HTERT RPE-1 (cell line): ENCODE results near the gene ZNF414.
"Not testable (repeated sequence)": the region's sequence is repeated elsewhere in the genome, so short reads cannot be mapped to it uniquely, and the experiment has no call there.

Source experiments
- in situ Hi-C: fragments of 300-500 bp; cut with MboI; formaldehyde crosslinking; loops from 4 replicates; pipeline ENCODE4 v1.14.3; 2020; ENCODE audit warnings: low sequenced_read_pairs

ZNF414 gene

DNA sequence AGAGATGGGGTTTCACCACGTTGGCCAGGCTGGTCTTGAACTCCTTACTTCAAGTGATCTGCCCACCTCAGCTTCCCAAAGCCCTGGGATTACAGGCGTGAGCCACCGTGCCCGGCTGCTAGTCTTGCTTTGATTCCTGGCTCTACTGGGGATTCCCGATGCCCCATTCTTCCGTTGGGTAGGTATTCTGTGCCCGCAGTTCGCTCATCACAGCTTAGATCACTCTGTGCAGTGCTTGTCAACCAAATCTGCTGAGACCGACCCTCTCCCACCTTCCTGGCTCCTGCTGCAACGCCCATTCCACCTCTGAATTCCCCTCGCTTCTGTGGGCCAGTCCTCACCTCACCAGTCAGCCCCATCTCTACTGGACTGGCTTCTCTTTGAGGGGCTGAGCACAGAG, 4.6 kb upstream of the ZNF414 start:
- in situ Hi-C loops, result no loop called here

DNA sequence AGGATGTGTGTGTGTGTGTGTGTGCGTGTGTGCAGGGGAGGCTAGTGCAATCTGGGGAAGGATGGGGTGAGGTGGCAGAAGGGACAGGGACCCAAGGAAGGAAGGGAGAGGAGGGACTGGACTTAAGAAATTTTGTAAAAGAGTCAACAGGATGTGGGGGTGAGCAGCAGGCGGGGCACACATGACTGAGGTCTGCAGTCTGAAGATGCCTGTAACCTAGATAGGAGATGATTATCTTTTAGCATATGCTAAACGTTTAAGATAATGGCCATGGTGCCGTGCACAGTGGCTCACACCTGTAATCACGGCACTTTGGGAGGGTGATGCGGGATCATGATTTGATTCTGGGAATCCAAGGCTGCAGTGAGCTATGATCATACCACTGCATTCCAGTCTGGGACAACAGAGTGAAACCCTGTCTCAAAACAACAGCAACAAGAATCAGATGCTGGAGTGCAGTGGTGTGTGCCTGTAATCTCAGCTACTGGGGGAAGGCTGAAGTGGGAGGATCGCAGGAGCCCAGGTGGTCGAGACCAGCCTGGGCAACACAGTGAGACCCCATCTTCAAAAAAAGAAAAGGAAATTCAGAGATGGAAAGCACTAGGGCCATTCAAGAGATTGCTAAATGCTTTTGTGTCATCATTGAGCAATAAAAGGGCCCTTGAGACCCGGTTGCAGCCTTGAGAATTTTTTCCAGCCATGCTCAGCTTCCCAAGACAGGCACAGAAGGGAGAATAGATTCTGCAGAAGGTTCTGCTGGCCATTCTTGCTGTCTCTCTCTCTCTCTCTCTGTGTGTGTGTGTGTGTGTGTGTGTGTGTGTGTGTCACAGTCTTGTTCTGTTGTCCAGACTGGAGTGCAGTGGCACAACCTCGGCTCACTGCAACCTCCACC, 3.8 kb upstream of the ZNF414 start:
- in situ Hi-C loops, result no loop called here

DNA sequence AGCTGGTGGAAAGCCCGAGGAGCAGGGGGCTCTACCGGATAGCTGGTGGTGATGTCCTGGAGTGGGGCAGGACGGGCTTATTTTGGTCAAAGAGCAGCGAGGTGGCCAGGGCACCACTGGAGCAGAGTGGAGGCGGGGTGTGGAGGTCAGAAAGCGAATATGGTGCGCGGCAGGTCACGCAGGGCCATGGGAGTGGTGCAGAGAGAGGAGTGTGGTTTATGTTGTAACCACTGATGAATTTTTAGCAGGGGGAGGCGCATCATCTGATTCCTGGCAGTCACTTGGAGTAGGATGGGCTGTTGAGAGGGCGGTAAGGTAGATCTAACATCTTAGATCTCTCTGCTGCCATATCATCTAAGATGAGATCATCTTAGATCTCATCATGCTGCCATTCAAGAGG, 1.4 kb upstream of the ZNF414 start:
- in situ Hi-C loops, result no loop called here

DNA sequence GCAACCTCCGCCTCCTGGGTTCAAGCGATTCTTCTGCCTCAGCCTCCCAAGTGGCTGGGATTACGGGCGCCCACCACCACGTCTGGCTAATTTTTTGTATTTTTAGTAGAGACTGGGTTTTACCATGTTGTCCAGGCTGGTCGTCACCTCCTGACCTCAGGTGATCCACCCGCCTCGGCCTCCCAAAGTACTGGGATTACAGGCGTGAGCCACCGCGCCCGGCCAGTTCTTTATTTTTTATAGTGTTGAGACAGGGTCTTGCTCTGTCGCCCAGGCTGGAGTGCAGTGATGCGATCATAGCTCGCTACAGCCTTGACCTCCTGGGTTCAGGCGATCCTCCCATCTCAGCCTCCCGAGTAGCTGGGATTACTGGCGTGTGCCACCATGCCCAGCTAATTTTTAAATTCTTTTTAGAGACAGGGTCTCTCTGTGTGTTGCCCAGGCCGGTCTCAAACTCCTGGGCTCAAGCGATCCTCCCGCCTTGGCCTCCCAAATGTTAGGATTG, 590 bp upstream of the ZNF414 start:
- in situ Hi-C loops, result not testable (repeated sequence)

DNA sequence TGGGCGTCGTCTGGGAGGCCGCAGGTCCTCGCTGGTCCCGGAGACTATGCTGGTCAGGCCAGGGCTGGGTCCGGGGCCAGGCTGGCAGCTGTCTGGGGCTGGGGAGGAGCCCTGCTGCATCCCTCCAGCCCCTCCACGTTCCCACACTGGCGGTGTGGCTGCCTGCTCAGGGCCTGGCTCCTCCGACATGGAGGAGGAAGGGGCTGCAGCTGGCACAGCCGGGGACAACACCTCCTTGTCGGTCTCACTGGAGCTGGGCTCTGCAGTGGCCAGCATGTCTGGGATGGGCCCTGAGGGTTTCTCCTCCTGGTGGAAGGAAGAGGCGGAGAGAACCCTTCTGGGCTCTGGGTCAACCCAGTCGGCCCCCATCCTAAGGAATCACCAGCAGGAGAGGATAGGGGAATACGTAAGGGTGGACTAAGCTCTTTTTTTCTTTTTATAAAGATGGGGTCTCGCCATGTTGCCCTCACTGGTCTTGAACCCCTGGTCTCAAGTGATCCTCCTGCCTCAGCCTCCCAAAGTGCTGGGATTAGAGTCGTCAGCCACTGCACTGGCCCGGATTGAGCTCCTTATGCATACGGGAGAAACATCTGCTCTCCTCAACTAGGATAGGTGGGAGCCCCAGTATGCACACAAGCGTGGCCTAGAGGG, 806 bp downstream of the ZNF414 start:
- in situ Hi-C loops, result no loop called here

DNA sequence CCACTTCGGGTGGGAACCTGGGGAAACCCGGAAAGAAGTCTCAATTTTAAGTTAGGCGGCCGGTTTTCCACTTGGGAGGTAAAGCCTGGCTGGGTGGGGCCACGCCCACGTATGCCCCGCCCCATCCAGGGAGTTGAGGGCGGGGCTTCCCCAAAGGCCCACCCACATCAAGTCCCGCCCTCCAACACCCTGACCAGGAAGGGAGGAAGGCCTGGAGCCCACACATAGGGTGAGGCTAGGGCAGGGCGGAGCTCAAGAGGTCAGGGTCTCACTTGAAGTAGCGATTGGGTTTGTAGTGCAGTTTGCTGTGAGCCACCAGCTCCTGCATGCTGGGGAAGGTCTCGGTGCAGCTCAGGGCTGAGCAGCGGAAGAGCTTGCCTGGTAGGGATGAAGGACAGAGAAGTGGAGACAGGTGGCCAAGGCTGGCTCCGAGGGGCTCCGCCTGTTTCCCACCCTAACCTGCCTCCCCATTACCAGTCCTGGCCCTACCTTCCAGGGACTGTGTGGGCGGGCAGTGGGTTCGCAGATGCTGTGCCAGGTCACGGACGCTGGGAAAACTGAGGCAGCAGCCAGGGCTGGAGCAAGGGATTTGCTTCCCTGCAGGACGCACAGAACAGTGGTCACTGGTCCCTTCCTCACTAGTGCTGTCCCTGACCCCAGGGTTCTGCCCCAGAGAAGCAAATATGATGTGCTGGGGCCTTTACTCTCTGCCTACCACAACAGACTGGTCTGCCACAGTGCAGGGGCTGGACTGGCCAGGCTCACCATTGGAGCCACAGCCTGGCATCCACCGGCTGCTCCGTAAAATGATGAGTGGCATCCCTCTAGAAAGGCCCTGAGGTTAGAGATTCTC, 1.6 kb downstream of the ZNF414 start:
- in situ Hi-C loops, result no loop called here

DNA sequence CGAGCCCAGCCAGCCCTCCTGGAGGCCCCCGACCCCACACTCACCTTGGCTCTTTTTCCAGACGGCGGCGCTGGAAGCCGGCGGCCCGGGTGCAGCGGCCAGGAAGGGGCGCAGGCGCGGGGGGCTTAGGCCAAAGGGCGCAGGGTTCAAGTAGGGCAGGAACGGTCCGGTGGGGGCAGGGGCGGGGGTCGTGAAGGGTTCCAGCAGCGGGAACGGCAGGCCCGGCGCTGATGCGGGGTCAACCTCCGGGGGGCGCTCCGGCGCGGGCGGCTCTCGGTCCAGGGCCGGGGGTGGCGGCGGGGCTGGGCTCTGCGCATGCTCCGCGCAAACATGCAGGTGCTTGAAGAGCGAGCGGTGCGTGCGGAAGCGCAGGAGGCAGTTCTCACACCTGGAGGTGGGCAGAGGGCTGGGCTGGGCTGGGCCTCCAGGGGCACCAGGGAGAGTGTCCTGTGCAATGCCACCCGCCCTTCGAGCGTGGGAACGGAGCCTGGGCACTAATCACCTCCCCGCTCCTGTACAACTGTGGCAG, 2.3 kb downstream of the ZNF414 start:
- in situ Hi-C loops, result no loop called here

DNA sequence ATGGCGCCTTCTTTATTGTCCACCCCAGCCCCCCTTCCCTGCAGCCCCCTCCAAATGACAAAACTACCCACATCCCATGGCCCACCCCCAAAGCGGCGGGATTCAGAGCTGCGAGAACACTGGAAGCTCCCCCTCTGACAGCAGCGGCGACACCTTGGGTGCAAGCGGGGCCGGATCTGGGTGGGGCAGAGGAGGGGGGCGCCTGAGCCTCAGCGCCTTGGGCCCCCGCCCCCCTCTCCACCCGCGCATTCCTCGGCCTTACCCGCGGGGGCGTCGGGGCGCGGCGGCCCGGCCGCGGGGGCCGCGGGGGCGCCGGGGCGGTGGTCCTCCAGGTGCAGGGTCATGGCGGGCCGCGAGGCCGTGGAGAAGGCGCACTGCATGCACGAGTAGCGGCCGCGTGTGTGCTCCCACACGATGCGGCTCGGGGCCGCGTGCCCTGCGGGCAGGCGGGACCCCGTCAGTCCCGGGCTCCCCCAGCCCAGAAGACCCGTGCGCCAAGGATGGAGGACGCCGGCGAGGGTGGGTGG, 3.3 kb downstream of the ZNF414 start:
- in situ Hi-C loops, result no loop called here

DNA sequence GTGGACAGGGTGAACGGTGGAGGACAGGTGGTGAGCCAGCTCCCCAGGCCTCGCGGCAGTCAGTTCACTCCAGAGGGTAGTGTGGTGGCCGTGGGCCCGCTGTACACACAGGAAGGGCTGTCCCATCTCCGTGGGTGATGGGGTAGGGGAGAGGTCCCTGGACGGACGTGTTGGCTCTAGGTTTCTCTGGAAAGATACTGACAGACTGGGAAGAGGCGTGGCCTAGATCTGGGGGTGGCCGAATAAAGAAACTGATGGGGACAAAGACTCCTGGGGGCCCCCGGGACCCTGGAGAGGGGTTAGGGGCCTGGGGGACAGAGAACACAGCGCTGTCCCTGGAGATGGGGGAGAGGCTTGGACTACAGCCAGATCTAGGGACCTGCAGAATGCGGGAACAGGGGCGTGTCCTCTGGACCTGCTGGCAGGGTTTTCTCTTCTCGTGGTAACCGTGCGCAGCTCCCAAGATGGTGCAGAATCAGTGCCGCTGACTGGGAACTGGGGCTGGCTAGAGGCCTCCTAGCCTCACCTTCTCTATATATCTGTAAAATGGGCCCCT, 7.5 kb downstream of the ZNF414 start:
- in situ Hi-C loops, result no loop called here

DNA sequence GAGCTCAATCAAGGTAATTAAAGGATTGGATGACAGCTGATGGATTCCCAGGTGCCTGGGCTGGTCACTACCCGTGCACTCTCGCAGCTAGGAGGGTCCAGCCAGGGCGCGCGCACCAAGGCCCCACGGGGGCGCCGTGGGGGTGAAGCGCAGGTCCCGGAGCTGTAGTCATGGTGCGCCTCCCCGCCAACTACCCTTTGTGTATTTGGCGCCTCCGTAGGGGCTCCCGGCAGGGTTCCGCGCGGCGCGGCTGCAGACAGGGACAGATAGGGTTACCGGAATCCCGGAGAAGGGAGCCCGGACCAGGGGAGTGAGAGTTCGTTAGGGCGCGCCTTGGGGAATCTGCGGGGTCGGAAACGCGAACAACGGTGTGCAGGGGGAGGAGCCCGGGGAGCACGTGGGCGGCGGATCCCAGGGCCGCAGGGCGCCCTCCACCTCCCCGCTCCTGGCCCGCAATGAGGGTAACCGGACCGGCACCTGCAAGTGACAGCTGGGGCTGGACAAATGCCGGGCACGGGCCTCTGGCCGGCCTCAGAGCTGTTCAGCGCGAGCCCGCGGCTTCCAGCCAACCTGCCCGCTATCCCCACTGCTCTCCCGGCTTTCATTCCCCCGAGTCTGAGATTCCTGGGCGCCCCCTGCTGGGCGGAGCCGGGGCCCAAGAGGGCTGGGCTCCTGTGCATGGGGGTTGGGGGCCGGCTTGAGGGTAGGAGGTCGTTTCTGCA, 8.1 kb downstream of the ZNF414 start:
- in situ Hi-C loops, result no loop called here

DNA sequence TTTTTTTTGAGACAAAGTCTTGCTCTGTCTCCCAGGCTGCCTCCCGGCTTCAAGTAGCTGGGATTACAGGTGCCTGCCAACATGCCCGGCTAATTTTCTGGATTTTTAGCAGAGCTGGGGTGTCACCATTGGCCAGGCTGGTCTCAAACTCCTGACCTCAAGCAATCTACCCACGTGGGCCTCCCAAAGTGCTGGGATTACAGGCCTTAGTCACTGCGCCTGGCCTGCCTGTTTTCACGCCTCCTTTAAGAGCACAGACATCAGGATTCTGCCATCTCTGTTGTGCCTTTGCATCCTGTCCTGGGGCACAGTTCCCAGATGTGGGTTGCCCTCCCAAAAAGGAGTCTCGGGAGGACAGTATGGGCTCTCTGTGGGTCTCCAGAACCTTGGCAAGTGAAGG, 9.0 kb downstream of the ZNF414 start:
- in situ Hi-C loops, result no loop called here

DNA sequence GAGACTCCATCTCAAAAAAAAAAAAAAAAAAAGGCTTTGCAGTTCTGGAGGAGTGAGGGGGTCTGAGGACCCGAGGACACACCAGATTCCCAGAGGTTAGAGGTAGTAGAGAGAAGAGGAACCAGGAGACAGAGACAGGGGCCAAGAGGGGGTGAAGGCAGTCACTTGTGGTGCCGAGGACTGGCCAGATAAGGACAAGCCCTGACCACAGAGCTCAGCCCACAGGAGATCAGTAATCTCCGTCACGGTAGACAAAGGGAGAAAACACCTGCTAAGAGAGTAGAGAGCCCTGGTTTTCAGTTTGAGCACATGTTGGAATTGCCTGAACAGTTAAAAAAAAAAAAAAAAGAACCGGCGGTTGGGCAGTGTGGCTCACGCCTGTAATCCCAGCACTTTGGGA, 9.8 kb downstream of the ZNF414 start:
- in situ Hi-C loops, result no loop called here

DNA sequence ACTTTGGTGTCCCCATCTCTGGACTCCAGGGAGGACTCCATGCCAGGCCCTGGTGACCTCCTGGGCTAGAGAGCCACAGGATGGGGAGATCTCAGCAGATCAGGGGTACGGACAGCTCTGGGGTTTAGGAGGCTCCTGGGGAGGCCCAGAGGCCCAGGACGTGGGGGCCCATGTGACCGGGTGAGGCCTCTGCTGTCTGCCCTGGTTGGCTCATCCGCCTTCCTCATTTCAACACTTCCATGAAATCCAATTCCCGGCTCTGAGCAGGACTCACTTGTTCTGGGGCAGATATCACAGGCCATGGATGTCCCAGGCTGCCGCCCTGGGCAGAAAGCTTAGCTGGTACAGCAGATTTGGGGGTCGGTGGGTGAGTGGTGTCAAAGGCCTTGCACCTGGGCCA, 10.5 kb downstream of the ZNF414 start:
- in situ Hi-C loops, result no loop called here

DNA sequence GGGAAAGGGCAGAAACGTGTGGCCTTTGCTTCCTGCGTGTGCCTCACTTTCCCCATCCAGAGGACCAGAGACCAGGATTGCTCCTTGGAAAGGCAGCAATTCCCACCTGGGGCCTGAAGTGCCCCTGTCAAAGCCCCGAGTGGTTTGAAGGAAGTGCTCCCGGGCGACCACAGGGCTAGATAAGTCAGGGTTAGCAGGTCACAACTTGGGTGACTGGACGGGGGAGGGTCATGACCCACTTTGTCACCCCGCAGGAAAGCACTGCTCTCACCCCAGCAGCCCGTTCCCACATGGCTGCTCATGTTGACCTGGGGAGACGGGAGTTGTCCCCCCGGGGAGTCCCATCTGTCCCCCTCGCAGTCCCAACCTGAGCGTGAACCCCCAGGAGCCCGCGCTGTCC, 12.0 kb downstream of the ZNF414 start:
- in situ Hi-C loops, result no loop called here

DNA sequence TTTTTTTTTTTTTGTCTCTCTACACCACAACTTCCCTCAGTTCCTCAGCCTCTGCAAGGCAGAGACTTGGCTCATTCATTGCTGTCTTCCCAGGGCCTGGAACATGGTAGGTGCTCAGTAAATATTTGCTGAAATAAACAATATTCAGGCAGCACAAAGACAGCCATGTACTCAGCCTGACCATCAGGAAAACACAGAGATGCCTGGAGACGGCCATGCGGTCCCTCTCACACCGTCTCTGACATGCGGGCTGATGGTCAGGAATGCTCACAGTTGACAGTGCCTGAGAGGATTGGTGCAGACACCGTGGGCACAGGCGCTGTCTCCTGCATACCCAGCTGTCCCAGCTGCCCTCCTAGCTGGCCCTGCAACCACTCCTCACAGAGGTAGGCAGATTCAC, 12.5 kb downstream of the ZNF414 start:
- in situ Hi-C loops, result no loop called here

DNA sequence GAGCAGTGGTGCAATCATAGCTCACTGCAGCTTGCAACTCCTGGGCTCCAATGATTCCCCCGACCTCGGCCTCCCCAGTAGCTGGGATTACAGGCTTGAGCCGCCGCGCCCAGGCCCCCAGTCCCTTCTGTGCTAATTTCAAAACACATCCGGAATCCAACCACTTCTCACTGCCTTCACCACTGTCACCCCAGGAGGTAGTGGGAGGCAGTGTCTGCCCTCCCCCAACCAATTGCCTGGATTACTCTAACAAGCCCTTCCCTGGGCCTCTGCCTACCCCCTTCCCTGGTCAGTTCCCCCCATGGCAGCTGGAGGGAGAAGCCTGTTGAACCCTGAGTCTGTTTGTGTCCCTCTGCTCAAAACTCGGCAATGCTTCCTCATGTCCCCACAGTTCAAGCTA, 13.8 kb downstream of the ZNF414 start:
- in situ Hi-C loops, result no loop called here

DNA sequence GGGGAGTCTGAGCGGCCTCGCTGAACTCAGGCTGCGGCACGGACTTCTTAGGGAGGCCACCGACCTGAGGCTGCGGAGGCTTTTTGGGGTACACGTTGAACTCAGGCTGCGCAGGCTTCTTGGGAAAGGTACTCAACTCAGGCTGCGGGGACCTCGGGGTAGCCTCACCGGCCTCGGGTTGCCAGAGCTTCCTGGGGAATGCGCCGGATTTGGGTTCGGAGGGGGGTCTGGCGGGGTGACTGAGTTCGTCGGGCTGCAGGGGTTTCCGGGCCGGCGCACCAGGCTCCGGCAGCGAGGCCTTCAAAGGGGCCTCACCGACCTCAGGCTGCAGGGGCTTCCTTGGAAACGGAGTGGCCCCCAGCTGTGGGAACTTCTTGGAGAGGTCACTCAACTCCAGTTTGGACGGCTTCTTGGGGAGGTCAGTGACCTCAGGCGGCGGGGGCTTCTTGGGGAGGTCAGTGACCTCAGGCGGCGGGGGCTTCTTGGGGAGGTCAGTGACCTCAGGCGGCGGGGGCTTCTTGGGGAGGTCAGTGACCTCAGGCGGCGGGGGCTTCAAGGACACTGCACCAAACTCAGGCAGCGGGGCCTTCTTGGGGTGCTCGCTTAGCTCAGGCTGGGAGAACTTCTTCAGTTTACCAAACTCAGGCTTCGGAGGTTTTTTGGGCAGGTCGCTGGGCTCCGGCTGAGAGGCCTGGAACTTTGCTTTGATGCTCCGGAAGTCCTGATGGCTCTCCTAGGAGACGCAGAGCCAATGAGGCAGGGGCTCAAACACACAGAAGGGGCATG, 14.7 kb downstream of the ZNF414 start:
- in situ Hi-C loops, result no loop called here

DNA sequence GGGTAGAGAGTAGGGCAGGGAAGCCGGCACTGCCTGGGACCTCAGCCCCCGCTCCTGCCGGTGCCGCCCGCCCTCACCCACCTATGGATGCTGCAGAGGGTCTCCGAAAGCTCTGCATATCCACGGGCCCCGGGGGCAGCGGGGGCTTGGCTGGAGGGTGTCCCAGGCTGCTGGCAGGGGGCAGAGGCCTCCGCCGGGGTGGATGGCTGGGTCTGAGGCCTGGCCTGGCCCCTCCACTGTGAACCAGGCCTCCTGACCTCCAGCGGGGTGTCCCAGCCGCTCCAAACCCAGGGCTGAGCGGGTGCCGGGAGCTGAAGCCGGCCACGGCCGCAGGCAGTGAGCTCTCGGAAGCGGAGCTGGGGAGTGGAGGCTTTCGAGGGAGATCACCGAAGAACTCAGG, 15.7 kb downstream of the ZNF414 start:
- in situ Hi-C loops, result no loop called here

DNA sequence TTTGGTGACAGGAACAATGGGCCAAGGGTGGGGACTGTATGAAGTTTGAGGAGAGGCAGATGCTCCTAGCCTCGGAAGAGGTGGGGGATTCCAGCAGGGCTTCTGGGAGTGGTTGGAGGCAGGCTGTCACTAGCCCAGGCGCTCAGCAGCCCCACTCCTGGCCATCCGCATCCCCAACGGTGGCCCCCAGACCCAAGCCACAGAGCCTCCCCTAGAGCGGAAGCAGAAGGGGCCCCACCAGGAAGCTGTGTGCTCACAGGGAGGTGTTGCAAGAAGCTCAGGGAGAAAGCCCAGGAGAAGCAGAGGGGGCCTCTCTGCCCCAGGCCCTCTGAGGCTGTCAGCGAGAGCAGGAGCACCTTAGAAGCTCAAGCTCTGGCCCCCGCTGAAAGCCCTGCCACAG, 19.8 kb downstream of the ZNF414 start:
- in situ Hi-C loops, result no loop called here
